Limb (tissue), 2 donors: ENCODE results near the gene NOL4L.

Experiments used
- DNase-seq, 2 donors: peaks; one replicate each; pipeline ENCODE4 v3.0.0-alpha.2; 2016; ENCODE audit errors: extremely low spot score in 2 of 2

The NOL4L gene

GRCh38 chr20:32560989-32561830, 23.9 kb downstream of the NOL4L start:
- no peak for DNase-seq

GRCh38 chr20:32560482-32560988, 24.6 kb downstream of the NOL4L start:
- DNase-seq = no peak

GRCh38 chr20:32559753-32560380, 25.3 kb downstream of the NOL4L start:
- no peak for DNase-seq

- no peak for DNase-seq
Measured at GRCh38 chr20:32559205-32559752, 25.9 kb downstream of the NOL4L start.

- no peak for DNase-seq
Measured at GRCh38 chr20:32558526-32558925, 26.6 kb downstream of the NOL4L start.

- DNase-seq = no peak
Measured at GRCh38 chr20:32557319-32557718, 27.8 kb downstream of the NOL4L start.

- DNase-seq = no peak
Measured at GRCh38 chr20:32556312-32557184, 28.6 kb downstream of the NOL4L start.

GRCh38 chr20:32555584-32555983, 29.5 kb downstream of the NOL4L start:
- DNase-seq = no peak

- DNase-seq = no peak
Measured at GRCh38 chr20:32554965-32555289, 30.2 kb downstream of the NOL4L start.

GRCh38 chr20:32553618-32554017, 31.5 kb downstream of the NOL4L start:
- DNase-seq = no peak

- DNase-seq = no peak
Measured at GRCh38 chr20:32551693-32552092, 33.4 kb downstream of the NOL4L start.

- no peak for DNase-seq
Measured at GRCh38 chr20:32549842-32550241, 35.3 kb downstream of the NOL4L start.

- no peak for DNase-seq
Measured at GRCh38 chr20:32547753-32548034, 37.4 kb downstream of the NOL4L start.

GRCh38 chr20:32546918-32547752, 38.0 kb downstream of the NOL4L start:
- DNase-seq = no peak

- DNase-seq = no peak
Measured at GRCh38 chr20:32544893-32545840, 40.0 kb downstream of the NOL4L start.

GRCh38 chr20:32544260-32544722, 40.8 kb downstream of the NOL4L start:
- DNase-seq = no peak

- DNase-seq = no peak
Measured at GRCh38 chr20:32543570-32544259, 41.4 kb downstream of the NOL4L start.

- DNase-seq = no peak
Measured at GRCh38 chr20:32542259-32542615, 42.9 kb downstream of the NOL4L start.
